Measurements from ENCODE around the gene AFF3.

- TF ChIP-seq CTCF (optimal IDR thresholded peaks at IDR 0.05 in 1 of 3, IDR thresholded peaks at IDR 0.05 in 1 of 3, conservative IDR thresholded peaks at IDR 0.05 in 1 of 3; ENCODE audit: extremely low read depth in 1 of 3, insufficient read depth in 2 of 3, low read length in 3 of 3) = no peak
- TF ChIP-seq EZH2 (IDR thresholded peaks at IDR 0.05; ENCODE audit: low read length) = no peak
Observed at GRCh38 chr2:99652862-99653261, 489.5 kb downstream of the AFF3 start.

All from keratinocyte (primary cell).